Fibroblast of skin of left biceps (primary cell): ENCODE results near the gene TRIO.

ENCODE experiments used
- DNase-seq, 2 experiments: peaks; one replicate each; pipeline ENCODE4 v3.0.0-alpha.2; 2013; ENCODE audit warnings: low read depth in 2 of 2

Gene TRIO

GRCh38 chr5:14265570-14265969 lies 122.4 kb downstream of the TRIO start:
- DNase-seq, result peak; percentile 79 to 81

GRCh38 chr5:14266171-14266570 lies 123.0 kb downstream of the TRIO start:
- no peak for DNase-seq

GRCh38 chr5:14266686-14267085 lies 123.5 kb downstream of the TRIO start:
- DNase-seq, result no peak

- no peak for DNase-seq
Measured at GRCh38 chr5:14267166-14267838, 124.2 kb downstream of the TRIO start.

- peak in 1 of 2 experiments; percentile 40 for DNase-seq
Measured at GRCh38 chr5:14267991-14268708, 125.0 kb downstream of the TRIO start.

GRCh38 chr5:14268738-14269137 lies 125.6 kb downstream of the TRIO start:
- no peak for DNase-seq

GRCh38 chr5:14269395-14269794 lies 126.3 kb downstream of the TRIO start:
- DNase-seq, result no peak

- peak; percentile 35 to 38 for DNase-seq
Measured at GRCh38 chr5:14270209-14270702, 127.1 kb downstream of the TRIO start.

- no peak for DNase-seq
Measured at GRCh38 chr5:14272548-14273205, 129.5 kb downstream of the TRIO start.

GRCh38 chr5:14273207-14273767 lies 130.1 kb downstream of the TRIO start:
- DNase-seq, result no peak

- DNase-seq, result no peak
Measured at GRCh38 chr5:14276380-14276779, 133.2 kb downstream of the TRIO start.

GRCh38 chr5:14277385-14278320 lies 134.5 kb downstream of the TRIO start:
- no peak for DNase-seq

GRCh38 chr5:14280294-14280854 lies 137.2 kb downstream of the TRIO start:
- DNase-seq, result no peak

- DNase-seq, result no peak
Measured at GRCh38 chr5:14281746-14282181, 138.6 kb downstream of the TRIO start.

- DNase-seq, result no peak
Measured at GRCh38 chr5:14283139-14283538, 140.0 kb downstream of the TRIO start.

- no peak for DNase-seq
Measured at GRCh38 chr5:14284392-14285148, 141.4 kb downstream of the TRIO start.

- DNase-seq, result no peak
Measured at GRCh38 chr5:14286007-14286406, 142.9 kb downstream of the TRIO start.

GRCh38 chr5:14286574-14287421 lies 143.7 kb downstream of the TRIO start:
- no peak for DNase-seq
